ENCODE data around the gene ADAMTS1. TPM values are rescaled to one million over a fixed set of nuclear protein-coding genes. Genes with fewer than 3 reads are reported as not detected.

Gene ADAMTS1
- total RNA-seq, 1 donor from 2014 or later: 67.3 TPM

GRCh38 chr21:26844258-26845065, 747 bp downstream of the ADAMTS1 start:
- peak; percentile 49 for DNase-seq

GRCh38 chr21:26843933-26844257, 1.3 kb downstream of the ADAMTS1 start:
- DNase-seq: peak; percentile 46

GRCh38 chr21:26842974-26843932, 2.0 kb downstream of the ADAMTS1 start:
- DNase-seq: peak; percentile 97

- peak; percentile 52 for DNase-seq
Measured at GRCh38 chr21:26842300-26842699, 2.9 kb downstream of the ADAMTS1 start.

- peak; percentile 25 for DNase-seq
Measured at GRCh38 chr21:26840912-26841311, 4.3 kb downstream of the ADAMTS1 start.

- no peak for DNase-seq
Measured at GRCh38 chr21:26840201-26840600, 5.0 kb downstream of the ADAMTS1 start.

- DNase-seq: no peak
Measured at GRCh38 chr21:26837539-26837938, 7.7 kb downstream of the ADAMTS1 start.

GRCh38 chr21:26836528-26836927, 8.7 kb downstream of the ADAMTS1 start:
- no peak for DNase-seq

GRCh38 chr21:26835714-26836265, 9.4 kb downstream of the ADAMTS1 start:
- DNase-seq: no peak

GRCh38 chr21:26835027-26835713, 10.0 kb downstream of the ADAMTS1 start:
- DNase-seq: no peak

GRCh38 chr21:26834181-26834905, 10.9 kb downstream of the ADAMTS1 start:
- no peak for DNase-seq

- no peak for DNase-seq
Measured at GRCh38 chr21:26833460-26833939, 11.7 kb downstream of the ADAMTS1 start.

- DNase-seq: no peak
Measured at GRCh38 chr21:26833011-26833410, 12.2 kb downstream of the ADAMTS1 start.

GRCh38 chr21:26832546-26832945, 12.7 kb downstream of the ADAMTS1 start:
- DNase-seq: no peak

GRCh38 chr21:26826801-26827200, 18.4 kb downstream of the ADAMTS1 start:
- no peak for DNase-seq

GRCh38 chr21:26820509-26820908, 24.7 kb downstream of the ADAMTS1 start:
- DNase-seq: no peak

- DNase-seq: no peak
Measured at GRCh38 chr21:26819740-26820324, 25.4 kb downstream of the ADAMTS1 start.

- DNase-seq: no peak
Measured at GRCh38 chr21:26818906-26819305, 26.3 kb downstream of the ADAMTS1 start.

GRCh38 chr21:26815197-26815596, 30.0 kb downstream of the ADAMTS1 start:
- no peak for DNase-seq

- DNase-seq: no peak
Measured at GRCh38 chr21:26814386-26814785, 30.8 kb downstream of the ADAMTS1 start.

GRCh38 chr21:26813426-26813998, 31.7 kb downstream of the ADAMTS1 start:
- no peak for DNase-seq

Data from skin of body (tissue), 2 donors.